AG08395 (cell line): ENCODE data around the gene ZNF493.
A peak's percentile ranks its signal among the peaks of the same experiment; 100 is the strongest.

Experiments
- DNase-seq: peaks from one replicate; pipeline ENCODE4 v3.0.0; 2012; ENCODE audit warnings: mixed read lengths, low spot score

The ZNF493 gene

GRCh38 chr19:21463449-21464105 lies 66.6 kb downstream of the ZNF493 start:
- DNase-seq, result no peak

- DNase-seq, result no peak
Observed at GRCh38 chr19:21466627-21467026, 69.7 kb downstream of the ZNF493 start.

- no peak for DNase-seq
Observed at GRCh38 chr19:21468791-21469190, 71.9 kb downstream of the ZNF493 start.

GRCh38 chr19:21472507-21472906 lies 75.6 kb downstream of the ZNF493 start:
- no peak for DNase-seq

- peak; percentile 84 for DNase-seq
Observed at GRCh38 chr19:21474671-21475181, 77.8 kb downstream of the ZNF493 start.
